ENCODE data around the gene GSK3B. TPM values are rescaled to one million over a fixed set of nuclear protein-coding genes. Genes with fewer than 3 reads are reported as not detected.
A peak's percentile ranks its signal among the peaks of the same experiment; 100 is the strongest.

GSK3B gene
- polyA plus RNA-seq, 3 donors = 16.2 to 20.6 (median 20.5) TPM

- H3K79me2 ChIP-seq (ENCODE audit: insufficient read depth, low read length) = no peaks in the 10 kb centered on the region
- TF ChIP-seq, protein P1, sequence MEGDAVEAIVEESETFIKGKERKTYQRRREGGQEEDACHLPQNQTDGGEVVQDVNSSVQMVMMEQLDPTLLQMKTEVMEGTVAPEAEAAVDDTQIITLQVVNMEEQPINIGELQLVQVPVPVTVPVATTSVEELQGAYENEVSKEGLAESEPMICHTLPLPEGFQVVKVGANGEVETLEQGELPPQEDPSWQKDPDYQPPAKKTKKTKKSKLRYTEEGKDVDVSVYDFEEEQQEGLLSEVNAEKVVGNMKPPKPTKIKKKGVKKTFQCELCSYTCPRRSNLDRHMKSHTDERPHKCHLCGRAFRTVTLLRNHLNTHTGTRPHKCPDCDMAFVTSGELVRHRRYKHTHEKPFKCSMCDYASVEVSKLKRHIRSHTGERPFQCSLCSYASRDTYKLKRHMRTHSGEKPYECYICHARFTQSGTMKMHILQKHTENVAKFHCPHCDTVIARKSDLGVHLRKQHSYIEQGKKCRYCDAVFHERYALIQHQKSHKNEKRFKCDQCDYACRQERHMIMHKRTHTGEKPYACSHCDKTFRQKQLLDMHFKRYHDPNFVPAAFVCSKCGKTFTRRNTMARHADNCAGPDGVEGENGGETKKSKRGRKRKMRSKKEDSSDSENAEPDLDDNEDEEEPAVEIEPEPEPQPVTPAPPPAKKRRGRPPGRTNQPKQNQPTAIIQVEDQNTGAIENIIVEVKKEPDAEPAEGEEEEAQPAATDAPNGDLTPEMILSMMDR (IDR thresholded peaks at IDR 0.05) = no peak
- H3K27ac Mint-ChIP-seq = no peak overlapping the region
- H3K36me3 ChIP-seq (replicated peaks in 1 of 2; ENCODE audit: control insufficient read depth in 1 of 2, insufficient read depth in 2 of 2, low read length in 2 of 2) = no peaks in the 10 kb centered on the region
- no peaks in the 10 kb centered on the region for H4K20me1 ChIP-seq (ENCODE audit: insufficient read depth, low read length)
- H3K4me1 Mint-ChIP-seq = peaks cover 5% of the 10 kb centered on the region
- H3K4me2 ChIP-seq (replicated peaks; ENCODE audit: extremely low read depth, low read length, poor library complexity, severe bottlenecking) = no peak overlapping the region
- no peak overlapping the region for H3K4me3 Mint-ChIP-seq
- no peak overlapping the region for H2AFZ ChIP-seq (ENCODE audit: insufficient read depth, low read depth, low read length, poor library complexity, severe bottlenecking)
- no peak overlapping the region for H3K9ac ChIP-seq (ENCODE audit: insufficient read depth, low read length, poor library complexity, severe bottlenecking)
- no peaks in the 10 kb centered on the region for H3K36me3 Mint-ChIP-seq
- H3K9me3 ChIP-seq (replicated peaks in 1 of 2; ENCODE audit: control insufficient read depth in 1 of 2, insufficient read depth in 1 of 2, low read length in 2 of 2) = no peaks in the 10 kb centered on the region
- intact Hi-C loops (cut with micrococcal nuclease) = no loop called here
- no peak for DNase-seq
- no peaks in the 10 kb centered on the region for H3K27me3 ChIP-seq (ENCODE audit: control insufficient read depth in 2 of 2, insufficient read depth in 2 of 2, low read length in 2 of 2)
- WGBS (ENCODE audit: insufficient coverage) = 83% methylated on average over 1 of the region's 2 CpGs
- peaks cover 0 to 3% (median 0%) of the 10 kb centered on the region in 7 donors for H3K9me3 Mint-ChIP-seq
- H3K27me3 Mint-ChIP-seq (ENCODE audit: low read depth in 3 of 3) = peaks cover 0 to 2% (median 2%) of the 10 kb centered on the region in 3 donors
- H3K4me1 ChIP-seq (ENCODE audit: control insufficient read depth in 1 of 2, insufficient read depth in 2 of 2, low read length in 2 of 2) = no peaks in the 10 kb centered on the region
- H3K4me3 ChIP-seq (replicated peaks in 1 of 3; ENCODE audit: low read depth in 2 of 3, low read length in 3 of 3) = no peak overlapping the region
- H3K27ac ChIP-seq (ENCODE audit: low read depth in 1 of 2, low read length in 2 of 2) = no peak overlapping the region
Observed at GRCh38 chr3:119794401-119794800, 299.8 kb downstream of the GSK3B start.

DNA sequence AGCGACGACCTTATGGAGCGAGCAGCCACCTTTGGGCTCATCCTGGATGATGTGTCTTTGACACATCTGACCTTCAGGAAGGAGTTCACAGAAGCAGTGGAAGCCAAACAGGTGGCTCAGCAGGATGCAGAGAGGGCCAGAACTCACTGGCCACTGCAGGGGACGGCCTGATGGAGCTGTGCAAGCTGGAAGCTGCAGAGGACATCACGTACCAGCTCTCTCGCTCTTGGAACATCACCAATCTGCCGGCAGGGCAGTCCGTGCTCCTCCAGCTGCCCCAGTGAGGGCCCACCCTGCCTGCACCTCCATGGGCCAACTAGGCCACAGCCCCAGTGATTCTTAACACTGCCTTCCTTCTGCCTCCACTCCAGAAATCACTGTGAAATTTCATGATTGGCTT, 302.0 kb downstream of the GSK3B start:
- intact Hi-C loops (cut with micrococcal nuclease) = no loop called here

More for the DNA sequence above, 302.0 kb downstream of the GSK3B start:
- H3K4me1 ChIP-seq (ENCODE audit: control insufficient read depth in 1 of 2, insufficient read depth in 2 of 2, low read length in 2 of 2) = no peaks in the 10 kb centered on the region
- H3K27me3 Mint-ChIP-seq (ENCODE audit: low read depth in 3 of 3) = peaks cover 0 to 2% (median 2%) of the 10 kb centered on the region in 3 donors
- peak overlapping the region in 1 of 7 donors; percentile 18 for H3K27ac Mint-ChIP-seq
- H3K36me3 ChIP-seq (replicated peaks in 1 of 2; ENCODE audit: control insufficient read depth in 1 of 2, insufficient read depth in 2 of 2, low read length in 2 of 2) = no peaks in the 10 kb centered on the region
- H3K4me1 Mint-ChIP-seq = peaks cover 8% of the 10 kb centered on the region
- no peak overlapping the region for H3K9ac ChIP-seq (ENCODE audit: insufficient read depth, low read length, poor library complexity, severe bottlenecking)
- H3K27me3 ChIP-seq (ENCODE audit: control insufficient read depth in 2 of 2, insufficient read depth in 2 of 2, low read length in 2 of 2) = no peaks in the 10 kb centered on the region
- no peaks in the 10 kb centered on the region for H3K79me2 ChIP-seq (ENCODE audit: insufficient read depth, low read length)
- TF ChIP-seq, protein P1 (IDR thresholded peaks at IDR 0.05) = no peak
- H3K4me3 Mint-ChIP-seq = no peak overlapping the region
- DNase-seq = no peak
- no peak overlapping the region for H3K27ac ChIP-seq (ENCODE audit: low read depth in 1 of 2, low read length in 2 of 2)
- no peak overlapping the region for H3K4me3 ChIP-seq (replicated peaks in 1 of 3; ENCODE audit: low read depth in 2 of 3, low read length in 3 of 3)
- H4K20me1 ChIP-seq (ENCODE audit: insufficient read depth, low read length) = no peaks in the 10 kb centered on the region
- WGBS (ENCODE audit: insufficient coverage) = 97% methylated on average over 8 of the region's 8 CpGs
- peaks cover 0 to 4% (median 0%) of the 10 kb centered on the region in 7 donors for H3K9me3 Mint-ChIP-seq
- no peak overlapping the region for H3K4me2 ChIP-seq (replicated peaks; ENCODE audit: extremely low read depth, low read length, poor library complexity, severe bottlenecking)
- H3K36me3 Mint-ChIP-seq = no peaks in the 10 kb centered on the region
- no peak overlapping the region for H2AFZ ChIP-seq (ENCODE audit: insufficient read depth, low read depth, low read length, poor library complexity, severe bottlenecking)
- H3K9me3 ChIP-seq (replicated peaks in 1 of 2; ENCODE audit: control insufficient read depth in 1 of 2, insufficient read depth in 1 of 2, low read length in 2 of 2) = no peaks in the 10 kb centered on the region

Data from CD14-positive monocyte (primary cell).